Smooth muscle cell (in vitro differentiated cells): ENCODE results near the gene LASP1. TPM values are rescaled to one million over a fixed set of nuclear protein-coding genes. Genes with fewer than 3 reads are reported as not detected.
"Not testable (repeated sequence)": the region's sequence is repeated elsewhere in the genome, so short reads cannot be mapped to it uniquely, and the experiment has no call there.

Experiments used
- DNase-seq: peaks from one replicate; lab custom pipeline; 2025; ENCODE audit not compliant: unreplicated experiment; lab: John Stamatoyannopoulos, UW
- H2AFZ ChIP-seq: fragments of 200-600 bp; sonication (generic); 2 replicates; pipeline ENCODE4 v1.6.0; 2016; ENCODE audit warnings: antibody characterized with exemption, low read depth, mild to moderate bottlenecking
- H3F3A ChIP-seq: fragments of 200-600 bp; sonication (generic); 2 replicates; pipeline ENCODE4 v1.6.0; 2017; ENCODE audit warnings: antibody characterized with exemption, low read depth
- H3K27ac ChIP-seq: fragments of 200-600 bp; sonication (generic); 2 replicates; pipeline ENCODE4 v1.5.1; 2016; ENCODE audit warnings: low read depth, mild to moderate bottlenecking
- H3K27me3 ChIP-seq: fragments of 200-600 bp; sonication (generic); 2 replicates; pipeline ENCODE4 v1.6.1; 2016; ENCODE audit warnings: low read depth, mild to moderate bottlenecking
- H3K36me3 ChIP-seq: fragments of 200-600 bp; sonication (generic); 2 replicates; pipeline ENCODE4 v1.5.1; 2016; ENCODE audit warnings: low read depth
- H3K4me1 ChIP-seq: fragments of 200-600 bp; sonication (generic); 2 replicates; pipeline ENCODE4 v1.5.1; 2016; ENCODE audit warnings: low read depth
- H3K4me2 ChIP-seq: fragments of 200-600 bp; sonication (generic); 2 replicates; pipeline ENCODE4 v1.6.0; 2016; ENCODE audit warnings: mild to moderate bottlenecking
- H3K4me3 ChIP-seq: fragments of 200-600 bp; sonication (generic); 2 replicates; pipeline ENCODE4 v1.5.1; 2016; ENCODE audit warnings: mild to moderate bottlenecking
- H3K79me2 ChIP-seq: fragments of 200-600 bp; sonication (generic); 2 replicates; pipeline ENCODE4 v1.6.0; 2016; ENCODE audit warnings: low read depth, mild to moderate bottlenecking
- H3K9ac ChIP-seq: fragments of 200-600 bp; sonication (generic); 2 replicates; pipeline ENCODE4 v1.6.0; 2016; ENCODE audit warnings: low read depth
- H3K9me3 ChIP-seq: fragments of 200-600 bp; sonication (generic); replicated peaks from 2 replicates; pipeline ENCODE4 v1.5.1; 2016; ENCODE audit warnings: low read depth
- H4K20me1 ChIP-seq: fragments of 200-600 bp; sonication (generic); 2 replicates; pipeline ENCODE4 v1.6.0; 2016; ENCODE audit warnings: low read depth
- WGBS: methylation state at CpG from one replicate; pipeline ENCODE4 v1.1.7; 2016; ENCODE audit warnings: low lambda C conversion rate; 5-methylcytosine and 5-hydroxymethylcytosine counted together
- polyA plus RNA-seq: library from polyadenylated mRNA; unstranded; fragments of >200 nt; fragmentation: Nextera tagmentation; extraction: Ambion mirVana; gene quantifications from 2 replicates; pipeline ENCODE4 v1.2.1, GENCODE V29; 2016
- total RNA-seq: library from RNA; depleted of rRNA; stranded (reverse); fragments of >200 nt; gene quantifications from 2 replicates; pipeline ENCODE4 v1.2.3, GENCODE V29; 2014
- TF ChIP-seq, protein P1 (sequence below): fragments of 200-600 bp; sonication (generic); IDR thresholded peaks from 2 replicates; pipeline ENCODE4 v1.5.1; 2017; ENCODE audit warnings: borderline replicate concordance, mild to moderate bottlenecking, antibody characterized with exemption; ENCODE audit not compliant: insufficient read depth, poor library complexity, severe bottlenecking

The LASP1 gene
- total and polyA plus RNA-seq, 2 experiments from 2014 or later = 130 to 133 TPM

DNA sequence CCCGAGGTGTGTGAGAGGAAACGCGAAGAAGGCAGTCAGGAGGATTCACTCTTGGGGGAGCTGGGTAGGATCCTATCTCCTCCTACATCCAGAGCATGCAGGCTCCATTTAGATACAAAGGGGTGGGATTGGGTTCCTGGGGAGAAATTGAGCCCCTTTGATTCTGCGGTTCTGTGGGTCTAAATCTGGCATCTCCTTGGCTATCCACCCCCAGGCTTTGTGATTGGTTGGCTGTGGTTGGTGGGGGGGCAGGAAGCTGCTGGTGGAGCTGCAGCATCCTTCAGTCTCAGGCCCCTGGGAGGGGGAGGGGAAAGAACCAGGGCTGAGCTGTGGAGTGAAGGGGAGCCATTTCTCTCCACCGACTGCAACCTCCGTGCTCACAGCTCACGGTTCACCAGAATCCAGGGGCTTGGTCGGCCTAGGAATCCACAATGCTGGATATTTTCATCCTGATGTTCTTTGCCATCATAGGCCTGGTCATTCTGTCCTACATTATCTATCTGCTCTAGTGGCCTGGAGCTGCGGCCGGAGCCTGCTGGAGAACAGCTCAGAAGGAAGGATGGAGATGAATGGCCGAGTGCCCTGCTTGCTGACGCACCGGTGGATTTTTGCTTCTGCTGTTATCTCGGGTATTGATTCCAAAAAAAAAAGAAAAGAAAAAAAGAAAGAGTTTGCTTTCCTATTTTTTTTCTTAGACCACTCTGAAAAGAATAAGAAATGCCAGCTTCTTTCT is 55.6 kb downstream of the LASP1 start, which contains the start of gene LASP1NB:
Gene LASP1NB, plus strand, starts transcription at position 352 of the 733 bp plus-strand sequence.
- H3K9me3 ChIP-seq = no peaks in the 10 kb centered on the region
- H2AFZ ChIP-seq = no peak within 1 kb of the TSS
- peaks cover 24% of the 10 kb centered on the region for H3K4me1 ChIP-seq
- H3K36me3 ChIP-seq = no peaks in the 10 kb centered on the region
- H3K4me2 ChIP-seq = no peak within 1 kb of the TSS
- no peaks in the 10 kb centered on the region for H3K27me3 ChIP-seq
- H3K4me3 ChIP-seq = no peak within 1 kb of the TSS
- TF ChIP-seq, protein P1, sequence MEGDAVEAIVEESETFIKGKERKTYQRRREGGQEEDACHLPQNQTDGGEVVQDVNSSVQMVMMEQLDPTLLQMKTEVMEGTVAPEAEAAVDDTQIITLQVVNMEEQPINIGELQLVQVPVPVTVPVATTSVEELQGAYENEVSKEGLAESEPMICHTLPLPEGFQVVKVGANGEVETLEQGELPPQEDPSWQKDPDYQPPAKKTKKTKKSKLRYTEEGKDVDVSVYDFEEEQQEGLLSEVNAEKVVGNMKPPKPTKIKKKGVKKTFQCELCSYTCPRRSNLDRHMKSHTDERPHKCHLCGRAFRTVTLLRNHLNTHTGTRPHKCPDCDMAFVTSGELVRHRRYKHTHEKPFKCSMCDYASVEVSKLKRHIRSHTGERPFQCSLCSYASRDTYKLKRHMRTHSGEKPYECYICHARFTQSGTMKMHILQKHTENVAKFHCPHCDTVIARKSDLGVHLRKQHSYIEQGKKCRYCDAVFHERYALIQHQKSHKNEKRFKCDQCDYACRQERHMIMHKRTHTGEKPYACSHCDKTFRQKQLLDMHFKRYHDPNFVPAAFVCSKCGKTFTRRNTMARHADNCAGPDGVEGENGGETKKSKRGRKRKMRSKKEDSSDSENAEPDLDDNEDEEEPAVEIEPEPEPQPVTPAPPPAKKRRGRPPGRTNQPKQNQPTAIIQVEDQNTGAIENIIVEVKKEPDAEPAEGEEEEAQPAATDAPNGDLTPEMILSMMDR = no peak
- DNase-seq = no peak
- H4K20me1 ChIP-seq = peaks cover 17% of the 10 kb centered on the region
- no peak within 1 kb of the TSS for H3K9ac ChIP-seq
- H3K27ac ChIP-seq = no peak within 1 kb of the TSS
- 67% methylated on average over 13 of the region's 14 CpGs for WGBS
- H3F3A ChIP-seq = peaks cover 23% of the 10 kb centered on the region
- no peaks in the 10 kb centered on the region for H3K79me2 ChIP-seq

DNA sequence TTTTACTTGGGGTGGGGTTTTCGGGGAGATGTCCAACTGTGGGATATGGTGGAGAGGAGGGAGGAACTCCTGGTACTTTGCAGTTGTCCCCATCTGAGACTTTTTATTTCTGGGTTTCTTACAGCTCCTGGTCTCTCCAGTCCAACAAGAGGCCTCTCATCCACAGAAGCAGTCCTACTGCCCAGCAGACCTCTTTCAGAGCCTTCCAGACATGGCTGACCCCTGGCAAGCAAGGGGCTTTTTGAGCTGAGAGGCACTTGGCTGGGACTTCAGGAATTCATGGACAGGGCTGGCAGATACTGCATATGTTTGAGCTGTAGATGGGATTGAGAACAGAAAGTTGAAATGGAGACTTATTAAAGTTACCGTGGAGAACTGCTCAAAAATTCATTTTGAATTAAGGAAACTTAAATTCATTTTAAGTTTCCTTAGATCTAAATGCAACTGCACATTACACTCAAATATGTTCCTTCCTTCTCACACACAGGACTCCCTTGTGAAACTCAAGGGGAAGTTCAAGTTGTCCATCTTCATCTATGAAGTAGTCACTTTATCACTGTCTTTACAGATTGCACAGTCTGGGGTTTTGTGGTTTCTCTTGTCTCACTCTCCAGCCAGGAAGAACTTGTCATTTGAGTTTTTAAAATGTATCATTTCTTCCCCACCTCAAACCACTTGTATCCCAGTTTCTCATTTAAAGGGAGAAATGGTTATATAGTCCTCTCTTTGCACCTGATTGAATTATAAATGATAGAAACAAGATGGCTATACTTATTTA is 56.6 kb downstream of the LASP1 start:
- Histone ChIP-seq H3K27me3 (no peaks in the 10 kb centered on the region), H3K9ac (no peak overlapping the region), H3K27ac (no peak overlapping the region), H4K20me1 (peaks cover 6% of the 10 kb centered on the region), H3K9me3 (no peaks in the 10 kb centered on the region), H3F3A (peaks cover 23% of the 10 kb centered on the region), H3K4me1 (peaks cover 24% of the 10 kb centered on the region), H3K79me2 (no peaks in the 10 kb centered on the region), H3K36me3 (no peaks in the 10 kb centered on the region), H3K4me3 (no peak overlapping the region), H3K4me2 (no peak overlapping the region), H2AFZ (no peak overlapping the region)
- DNase-seq = no peak
- 96% methylated on average over 2 of the region's 2 CpGs for WGBS
- TF ChIP-seq, protein P1 = no peak

DNA sequence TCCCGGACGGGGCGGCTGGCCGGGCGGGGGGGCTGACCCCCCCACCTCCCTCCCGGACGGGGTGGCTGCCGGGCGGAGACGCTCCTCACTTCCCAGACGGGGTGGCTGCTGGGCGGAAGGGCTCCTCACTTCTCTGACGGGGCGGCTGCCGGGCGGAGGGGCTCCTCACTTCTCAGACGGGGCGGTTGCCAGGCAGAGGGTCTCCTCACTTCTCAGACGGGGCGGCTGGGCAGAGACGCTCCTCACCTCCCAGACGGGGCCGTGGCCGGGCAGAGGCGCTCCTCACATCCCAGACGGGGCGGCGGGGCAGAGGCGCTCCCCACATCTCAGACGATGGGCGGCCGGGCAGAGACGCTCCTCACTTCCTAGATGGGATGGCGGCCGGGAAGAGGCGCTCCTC is 60.9 kb downstream of the LASP1 start:
- not testable (repeated sequence) for H3K79me2 ChIP-seq, H3K36me3 ChIP-seq, H4K20me1 ChIP-seq, DNase-seq, H2AFZ ChIP-seq, H3K27me3 ChIP-seq, H3K4me3 ChIP-seq, H3F3A ChIP-seq, H3K9me3 ChIP-seq, H3K9ac ChIP-seq, H3K4me2 ChIP-seq, H3K4me1 ChIP-seq, H3K27ac ChIP-seq
- WGBS = 100% methylated on average over 7 of the region's 36 CpGs

DNA sequence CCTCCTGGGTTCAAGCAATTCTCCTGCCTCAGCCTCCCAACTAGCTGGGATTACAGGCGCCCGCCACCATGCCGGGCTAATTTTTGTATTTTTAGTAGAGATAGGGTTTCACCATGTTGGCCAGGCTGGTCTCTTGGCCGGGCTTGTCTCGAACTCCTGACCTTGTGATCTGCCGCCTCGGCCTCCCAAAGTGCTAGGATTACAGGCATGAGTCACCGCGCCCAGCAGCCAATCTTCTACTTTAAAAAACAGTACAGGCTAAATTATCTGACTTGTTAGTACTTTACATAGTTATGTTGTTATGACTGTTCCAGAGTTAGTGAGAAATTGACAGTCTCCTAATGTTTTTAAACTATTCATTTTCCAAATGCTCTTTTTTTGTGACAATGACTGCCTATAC is 64.1 kb downstream of the LASP1 start:
- H3K4me3 ChIP-seq, H3K4me2 ChIP-seq, H3F3A ChIP-seq, H3K27ac ChIP-seq, H3K36me3 ChIP-seq, H4K20me1 ChIP-seq, H2AFZ ChIP-seq, H3K9me3 ChIP-seq, H3K79me2 ChIP-seq, DNase-seq, H3K9ac ChIP-seq, H3K4me1 ChIP-seq: not testable (repeated sequence)
- 68% methylated on average over 9 of the region's 9 CpGs for WGBS
- H3K27me3 ChIP-seq = peaks cover 18% of the 10 kb centered on the region
